NCI-H128 (cell line): Measurements from ENCODE around the gene CSNK1D.

Experiments used
- DNase-seq: peaks from one replicate; lab custom pipeline; 2025; ENCODE audit not compliant: unreplicated experiment; lab: John Stamatoyannopoulos, UW

Gene CSNK1D

DNA sequence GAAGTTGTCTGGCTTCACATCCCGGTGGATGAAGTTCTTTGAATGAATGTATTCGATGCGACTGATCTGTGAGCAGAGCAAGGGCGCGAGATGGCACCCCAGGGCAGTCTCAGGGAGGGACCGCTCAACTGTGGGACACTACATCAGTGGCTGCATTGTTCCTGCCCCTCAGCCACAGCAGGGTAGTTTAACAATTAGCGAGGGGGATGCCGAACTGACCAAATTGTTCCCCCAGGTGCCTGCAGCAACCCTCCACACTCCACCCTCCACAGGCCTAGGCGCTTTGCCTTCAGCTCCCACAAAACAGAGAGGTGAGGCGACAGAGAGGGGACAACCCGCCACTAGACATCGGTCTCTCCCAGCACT, 20.3 kb downstream of the CSNK1D start:
- no peak for DNase-seq

DNA sequence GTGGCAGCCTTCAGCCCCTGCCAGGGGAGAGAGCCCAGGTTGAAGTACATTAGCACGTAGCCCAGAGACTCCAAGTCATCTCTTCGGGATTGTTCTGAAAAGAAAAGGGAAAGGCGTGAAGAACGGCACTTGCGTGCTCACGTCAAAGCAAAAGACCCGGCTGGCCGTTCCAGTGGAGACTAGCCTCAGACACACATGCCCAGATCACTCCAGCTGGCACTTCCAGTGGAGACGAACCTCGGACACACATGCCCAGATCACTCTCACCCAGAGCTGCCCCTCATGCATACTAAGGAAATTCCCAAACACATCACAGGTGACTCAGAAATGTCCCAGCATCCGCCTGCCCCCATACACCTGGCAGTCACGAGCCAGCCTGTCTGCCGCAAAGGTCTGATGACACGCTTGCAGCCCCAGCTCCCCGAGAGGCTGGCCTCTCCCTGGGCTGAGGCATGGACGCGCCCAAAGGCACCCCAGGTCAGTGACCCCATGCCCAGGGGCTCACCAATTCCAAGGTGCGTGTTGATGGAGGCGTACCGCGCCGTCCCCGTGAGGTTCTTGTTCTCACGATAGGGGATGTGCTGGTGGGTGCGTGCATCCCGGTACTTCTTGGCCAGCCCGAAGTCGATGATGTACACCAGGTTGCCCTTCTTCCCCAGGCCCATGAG, 20.9 kb downstream of the CSNK1D start:
- no peak for DNase-seq

DNA sequence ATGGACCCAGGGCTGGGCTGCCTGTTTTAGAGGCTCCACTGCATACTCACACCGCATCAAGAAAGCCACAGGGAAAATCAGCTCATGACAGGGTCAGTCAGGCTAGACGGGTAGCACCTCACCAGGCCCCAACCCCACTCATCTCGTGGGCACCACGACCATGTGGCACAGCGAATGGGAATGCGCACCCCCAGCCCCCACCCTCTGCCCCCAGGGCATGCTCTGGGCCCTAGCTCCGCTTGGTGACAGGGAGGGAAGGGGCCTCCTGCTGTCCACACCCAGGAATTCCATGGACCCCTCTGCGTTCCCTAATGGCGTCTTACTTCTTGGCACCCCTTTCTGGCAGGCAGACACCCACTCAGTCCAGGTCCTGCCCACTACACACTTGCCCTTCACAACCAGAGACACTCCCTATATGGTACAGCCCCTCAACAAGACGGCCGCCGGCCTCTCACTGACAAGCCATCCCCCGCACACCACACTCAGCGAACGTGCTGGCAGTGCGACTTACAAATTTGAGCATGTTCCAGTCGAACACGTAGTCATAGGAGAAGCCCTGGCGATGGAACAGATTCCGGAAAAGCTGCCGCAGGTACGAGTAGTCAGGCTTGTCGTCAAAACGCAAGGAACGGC, 22.5 kb downstream of the CSNK1D start:
- no peak for DNase-seq

DNA sequence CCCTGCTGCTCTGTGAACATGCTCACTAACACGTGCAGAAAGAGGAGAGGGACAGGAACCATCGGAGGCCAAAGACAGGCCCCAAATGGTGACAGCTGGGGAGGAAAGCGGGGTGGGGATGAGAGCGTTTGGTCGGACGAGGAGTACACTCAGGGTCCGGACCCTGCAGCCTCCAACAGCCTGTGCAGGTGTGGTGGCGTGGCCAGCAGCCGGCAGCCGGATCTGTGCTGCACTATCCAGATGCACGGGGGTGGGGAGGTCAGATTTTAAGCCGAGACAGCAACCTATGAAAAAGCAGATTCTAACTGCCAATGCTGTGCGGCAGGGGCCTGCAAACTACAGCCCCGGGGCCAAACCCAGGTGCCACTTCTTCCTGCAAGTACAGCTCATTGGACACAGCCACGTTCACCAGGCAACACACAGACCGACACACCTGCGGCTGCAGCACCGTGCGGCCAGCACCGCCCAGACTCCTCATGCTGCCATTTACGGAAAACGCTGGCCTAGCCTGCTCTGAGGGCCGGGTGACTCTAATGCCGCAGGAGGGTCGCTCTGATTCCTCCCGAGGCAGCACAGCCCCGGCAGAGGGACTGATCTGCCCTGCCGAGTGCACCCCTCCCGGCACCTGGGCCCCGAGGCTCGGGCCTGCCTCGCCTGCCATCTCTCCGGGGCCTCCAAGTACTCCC, 23.5 kb downstream of the CSNK1D start:
- DNase-seq: no peak

DNA sequence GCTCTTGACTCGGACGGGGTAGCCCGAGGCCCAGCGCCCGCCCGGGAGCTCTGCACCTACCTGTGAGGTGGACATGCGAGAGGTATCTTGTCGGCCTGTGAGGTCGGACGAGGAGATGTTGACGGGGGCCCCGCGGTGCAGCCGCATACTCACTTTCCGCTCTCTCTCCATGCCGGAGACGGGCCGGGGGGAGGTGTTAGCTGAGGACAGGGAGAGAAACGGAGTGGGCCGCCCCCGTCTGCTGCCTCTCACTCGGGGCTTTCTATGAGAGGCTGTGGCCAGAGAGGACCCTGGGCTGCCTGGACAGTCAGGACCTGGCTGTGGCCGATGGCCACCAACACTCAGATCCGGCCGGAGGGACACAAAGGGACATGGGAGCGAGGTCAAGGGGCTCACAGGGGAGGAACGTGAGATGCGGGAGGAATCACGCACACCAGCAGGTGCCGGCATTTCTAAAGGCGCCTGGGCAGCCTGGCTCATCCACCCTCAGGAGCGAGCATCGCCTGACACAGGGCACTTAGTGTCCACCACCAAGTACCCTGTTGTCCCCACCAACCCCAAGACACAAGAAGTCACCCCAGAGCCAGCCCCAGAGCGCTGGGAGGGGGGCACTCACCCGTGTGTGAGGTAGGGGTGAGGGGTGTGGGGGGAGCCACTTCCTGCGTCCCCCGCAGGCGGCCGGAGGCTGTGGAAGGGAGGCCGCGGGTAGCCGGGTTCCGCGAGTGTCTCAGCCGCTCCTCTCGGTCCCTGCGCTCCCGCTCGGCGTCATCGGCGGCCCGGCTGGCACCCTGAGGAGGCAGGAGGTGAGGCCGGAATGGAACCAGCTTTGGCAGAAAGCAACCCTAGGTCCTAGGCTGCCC, 24.5 kb downstream of the CSNK1D start:
- no peak for DNase-seq

DNA sequence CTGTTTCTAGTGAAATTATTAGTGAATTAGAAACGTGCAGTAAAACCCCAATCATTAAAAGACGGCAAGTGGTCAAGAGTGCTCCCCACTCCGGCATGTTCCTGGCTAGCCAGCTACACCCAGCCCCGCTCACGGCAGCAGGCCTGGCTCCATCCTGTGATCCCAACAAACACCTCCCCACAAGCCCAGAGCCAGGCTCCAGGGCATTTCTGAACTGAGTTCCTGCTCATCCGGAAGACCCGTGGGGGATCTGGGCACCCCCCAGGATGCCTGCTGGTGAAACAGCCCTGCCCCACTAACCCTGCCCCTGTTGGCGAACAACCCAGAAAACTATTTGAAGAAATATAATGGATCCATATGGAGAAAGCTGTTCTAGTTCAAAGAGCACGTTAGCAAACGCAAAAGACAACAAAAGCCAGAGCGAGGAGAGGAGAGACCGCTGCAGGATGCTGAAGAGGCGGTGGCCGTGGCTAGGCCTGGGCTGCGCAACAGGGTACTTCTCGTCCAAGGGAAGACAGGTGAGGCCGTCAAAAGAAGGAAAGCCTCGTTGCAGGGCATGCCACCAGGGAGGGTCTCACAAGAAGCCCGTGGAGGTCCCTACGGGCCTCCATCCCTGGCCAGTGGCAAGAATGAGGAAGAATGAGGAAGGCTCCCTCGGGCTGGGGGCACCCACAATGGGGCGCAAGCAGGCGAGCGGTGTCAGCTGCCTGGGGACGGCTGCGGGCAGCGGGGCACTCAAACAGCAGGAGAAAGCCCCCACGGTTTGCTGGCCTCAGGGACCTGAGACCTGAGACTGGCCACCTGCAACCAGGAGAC, 25.4 kb downstream of the CSNK1D start:
- DNase-seq: no peak

DNA sequence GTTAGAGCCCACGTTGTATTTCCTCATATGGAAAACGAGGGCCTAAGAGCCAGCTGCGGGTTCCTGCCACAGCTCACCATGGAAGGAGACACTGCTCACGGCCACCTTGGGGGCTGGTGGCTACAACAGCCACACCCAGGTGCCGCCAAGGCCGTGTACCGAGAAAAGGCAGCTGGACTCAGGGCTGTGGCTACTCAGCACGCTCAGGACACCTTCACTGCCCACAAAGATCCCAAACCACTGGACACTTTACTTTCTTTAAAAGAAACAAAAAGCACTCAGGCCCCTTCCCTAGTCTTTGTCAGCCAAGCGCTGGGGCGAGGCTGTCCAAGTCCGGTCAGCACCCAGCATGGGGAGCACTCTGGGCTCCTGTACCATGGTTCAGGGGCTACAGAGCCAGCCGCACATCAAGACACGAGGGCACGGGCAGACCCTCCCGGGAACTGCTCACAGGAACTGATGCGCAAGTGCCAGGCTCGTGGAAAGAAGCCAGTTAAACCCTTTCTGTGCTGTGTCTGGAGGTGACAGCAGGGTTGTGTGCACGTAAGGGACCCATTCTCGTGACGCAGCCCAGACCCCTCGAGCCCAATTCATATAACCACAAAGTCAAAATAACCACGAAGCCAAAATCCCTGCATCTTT, 26.2 kb downstream of the CSNK1D start:
- DNase-seq: no peak

DNA sequence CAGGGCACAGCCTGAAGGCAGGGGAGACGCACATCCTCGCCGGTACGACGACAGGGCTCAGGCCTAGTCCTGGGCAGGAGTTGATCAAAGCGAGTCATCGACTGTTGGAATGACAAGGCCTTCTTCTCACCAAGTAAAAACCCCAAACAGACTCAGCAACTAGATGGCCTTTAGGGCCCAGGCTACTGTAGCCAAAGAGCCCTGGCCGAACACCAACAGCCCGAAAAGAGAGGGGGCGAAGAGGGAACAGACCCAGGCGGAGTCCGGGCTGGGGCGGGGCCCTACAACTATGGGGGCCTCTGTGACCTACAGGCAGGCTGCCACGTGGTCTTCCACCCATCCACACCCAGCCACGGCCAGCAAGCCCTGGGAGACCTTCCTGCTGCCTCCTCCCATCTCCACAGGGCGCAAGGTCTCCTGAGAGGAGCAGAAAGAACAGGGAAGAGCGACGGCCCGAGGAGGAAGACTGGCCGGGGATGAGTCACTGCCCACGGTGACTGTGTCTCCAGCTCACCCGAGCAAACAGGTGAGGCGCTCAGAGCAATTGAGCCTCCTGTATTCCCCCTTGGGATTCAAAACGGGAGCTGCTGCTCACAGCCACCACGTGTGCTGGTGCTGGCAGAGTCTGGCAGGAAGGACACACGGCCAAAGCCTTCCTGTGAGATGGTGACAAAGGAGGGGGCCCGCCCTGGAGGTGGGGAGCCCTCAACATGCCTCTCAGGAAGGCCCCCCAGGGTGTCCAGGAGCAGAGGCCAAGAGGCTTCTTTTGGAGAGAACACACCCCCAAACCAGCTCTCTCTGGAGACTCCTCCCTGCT, 26.9 kb downstream of the CSNK1D start:
- no peak for DNase-seq

DNA sequence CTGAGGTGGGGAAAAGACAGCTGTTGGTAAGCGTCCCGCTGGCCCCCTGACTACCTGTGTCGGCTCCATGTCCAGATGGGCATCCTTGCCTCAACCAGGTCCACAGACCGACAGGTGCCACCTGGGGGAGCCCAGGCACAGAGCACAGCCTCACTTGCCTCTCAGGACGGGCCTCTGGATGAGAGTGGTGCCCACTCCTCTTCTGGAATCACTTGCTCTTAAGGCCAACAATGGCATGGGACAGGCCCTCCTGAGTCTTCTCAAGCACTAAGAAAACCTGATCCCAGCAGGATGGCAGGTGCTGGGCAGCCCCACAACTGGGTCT, 27.5 kb downstream of the CSNK1D start:
- no peak for DNase-seq

DNA sequence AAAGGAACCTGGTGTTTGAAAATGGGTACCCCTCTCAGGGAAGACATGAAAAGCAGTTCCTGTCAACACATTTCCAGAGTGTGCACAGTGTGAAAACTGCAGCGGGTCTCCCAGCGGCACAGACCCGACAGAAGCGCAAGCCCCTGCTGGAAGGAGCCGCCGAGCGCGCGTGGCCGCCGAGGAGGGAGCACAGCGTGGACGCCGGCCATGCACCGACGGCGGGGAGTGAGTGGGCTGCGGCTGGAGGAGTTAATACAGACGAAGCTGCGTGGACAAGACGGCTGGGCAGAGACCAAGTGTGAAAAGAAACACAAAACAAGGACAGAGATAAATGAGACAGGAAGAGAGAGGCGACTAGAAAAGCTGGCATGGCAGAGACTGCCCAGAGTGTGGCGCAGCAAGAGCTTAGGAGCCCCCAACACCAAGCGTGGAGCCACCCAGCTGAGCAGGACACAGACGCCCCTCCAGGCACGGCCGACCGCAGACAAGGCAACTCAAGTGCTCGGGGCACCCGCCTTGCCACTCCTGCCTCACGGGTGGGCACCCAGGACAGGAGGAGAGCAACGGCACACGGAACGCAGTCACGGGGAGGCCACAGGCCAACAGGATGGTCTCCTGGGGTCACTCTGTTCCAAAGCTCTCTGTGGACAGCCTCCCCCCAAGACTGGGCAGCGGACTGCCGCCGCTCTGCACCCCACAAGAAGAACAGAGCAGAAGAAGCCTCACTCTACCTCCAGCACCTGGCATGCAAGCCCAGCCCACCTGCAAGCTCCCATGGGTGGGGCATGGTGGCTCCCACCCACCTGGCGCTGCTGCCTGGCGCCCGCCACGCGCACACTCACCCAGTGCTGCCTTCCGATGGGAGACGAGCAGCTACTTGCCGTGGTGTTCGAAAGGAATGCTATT, 28.1 kb downstream of the CSNK1D start:
- no peak for DNase-seq

DNA sequence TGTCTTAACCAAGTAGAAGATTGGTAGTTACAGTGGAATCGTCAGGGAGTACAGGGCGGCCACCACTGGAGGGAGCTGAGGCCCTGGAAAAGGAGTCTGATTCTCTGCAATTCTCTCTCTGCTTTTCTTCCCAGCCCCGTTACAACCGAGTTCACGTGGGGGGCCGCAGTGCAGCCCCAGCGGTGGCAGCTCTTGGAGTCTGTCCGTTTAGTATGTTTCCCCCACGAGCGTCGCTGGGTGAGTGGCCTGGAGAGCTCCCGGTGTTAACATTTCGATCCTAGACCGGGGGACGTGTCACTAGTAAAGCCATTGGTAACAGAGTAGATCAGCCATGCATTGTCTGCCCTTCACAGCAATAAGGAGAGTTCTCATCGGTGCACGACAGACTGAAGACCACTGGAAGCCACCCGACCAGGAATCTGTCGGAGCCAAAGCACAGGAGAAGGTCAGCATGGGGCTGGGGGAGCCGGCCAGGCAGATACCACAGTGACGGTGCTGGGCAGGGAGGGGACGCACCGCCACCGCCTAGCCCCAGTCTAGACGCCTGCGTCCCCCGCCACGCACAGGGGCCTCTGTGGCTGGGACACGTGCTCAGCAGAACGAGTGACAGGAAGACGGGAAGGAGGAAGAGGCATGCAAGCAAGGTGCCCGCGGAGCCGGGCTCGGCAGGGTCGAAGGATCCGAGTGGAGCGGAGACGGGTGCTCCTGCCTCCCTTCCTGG, 28.9 kb downstream of the CSNK1D start:
- DNase-seq: no peak

DNA sequence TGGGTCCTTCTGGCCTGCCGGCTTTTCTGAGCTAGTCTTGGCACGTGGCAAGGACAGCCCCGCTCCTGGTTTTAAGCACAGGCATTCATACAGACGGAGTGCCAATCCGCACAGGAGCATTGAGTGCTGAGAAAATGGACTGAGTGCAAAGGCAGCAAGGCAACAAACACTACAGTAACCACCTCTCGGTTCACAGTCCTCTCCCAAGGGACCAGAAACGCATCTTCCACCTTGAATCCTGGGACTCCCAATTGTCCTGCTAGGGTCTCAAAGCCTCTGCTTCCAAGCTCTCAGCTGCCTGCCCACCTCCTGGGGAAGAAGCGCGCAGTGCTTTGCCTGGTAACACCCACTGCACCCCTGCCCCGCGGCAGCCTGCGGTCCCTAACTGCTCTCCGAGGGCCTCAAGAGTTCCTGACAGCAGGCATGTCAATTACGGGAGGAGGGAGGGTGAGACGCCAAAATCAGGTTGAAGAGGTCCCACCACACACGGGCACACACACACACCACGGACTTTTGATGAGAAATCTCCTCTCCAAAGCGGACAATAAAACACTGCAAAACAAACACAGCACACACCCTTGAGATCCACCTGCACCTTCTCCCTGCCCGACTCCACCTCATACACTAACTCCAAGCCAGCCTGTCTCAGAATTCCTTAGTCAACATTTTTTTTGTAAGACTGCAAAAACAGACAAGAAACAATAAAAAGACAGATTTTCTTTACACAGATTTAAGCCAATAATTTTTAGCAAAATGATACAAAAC, 29.7 kb downstream of the CSNK1D start:
- DNase-seq: no peak

DNA sequence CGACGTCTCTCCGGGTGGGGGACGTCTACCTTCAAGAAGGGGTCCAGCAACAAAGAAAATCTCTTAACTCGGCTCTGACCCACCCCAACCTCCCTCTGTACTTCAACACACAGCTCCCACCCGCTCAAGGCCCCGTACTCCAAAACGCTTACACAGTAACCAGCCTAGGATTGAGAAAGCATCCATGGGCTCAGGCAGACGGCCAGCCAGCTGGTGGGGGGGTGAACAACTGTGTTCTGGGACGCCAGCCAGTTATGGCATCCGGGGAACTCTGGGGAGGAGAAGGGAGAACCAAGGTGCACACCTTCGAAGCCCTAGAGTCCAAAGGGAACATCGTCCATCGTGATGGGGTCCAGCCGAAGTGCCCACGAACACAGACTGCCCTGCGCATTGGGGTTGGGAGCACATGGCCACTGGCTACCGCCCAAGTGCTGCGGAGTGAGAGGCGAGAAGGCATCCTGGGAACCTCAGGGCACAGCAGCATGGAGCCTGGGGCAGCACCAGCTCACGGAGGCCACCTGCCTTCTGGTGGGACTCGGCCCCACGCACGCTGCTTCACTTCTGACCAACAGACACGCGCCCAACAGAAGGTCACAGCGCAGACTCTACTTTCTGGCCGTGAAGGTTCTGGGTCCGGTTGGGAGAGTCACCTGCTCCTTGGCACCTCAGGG, 30.4 kb downstream of the CSNK1D start:
- DNase-seq: no peak

DNA sequence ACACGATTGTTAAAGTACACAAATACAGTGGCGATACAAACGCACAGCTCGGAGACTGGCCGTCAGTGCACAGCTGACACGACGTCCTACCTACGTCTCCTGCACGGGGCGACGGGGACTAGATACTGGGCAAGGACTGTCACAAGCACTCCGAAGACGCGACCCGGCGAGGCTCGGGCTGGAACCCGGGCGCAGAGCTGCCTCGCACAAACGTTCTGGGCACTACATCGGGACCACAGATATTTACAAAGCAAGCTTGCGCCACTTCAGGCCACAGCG, 30.9 kb downstream of the CSNK1D start:
- DNase-seq: no peak

DNA sequence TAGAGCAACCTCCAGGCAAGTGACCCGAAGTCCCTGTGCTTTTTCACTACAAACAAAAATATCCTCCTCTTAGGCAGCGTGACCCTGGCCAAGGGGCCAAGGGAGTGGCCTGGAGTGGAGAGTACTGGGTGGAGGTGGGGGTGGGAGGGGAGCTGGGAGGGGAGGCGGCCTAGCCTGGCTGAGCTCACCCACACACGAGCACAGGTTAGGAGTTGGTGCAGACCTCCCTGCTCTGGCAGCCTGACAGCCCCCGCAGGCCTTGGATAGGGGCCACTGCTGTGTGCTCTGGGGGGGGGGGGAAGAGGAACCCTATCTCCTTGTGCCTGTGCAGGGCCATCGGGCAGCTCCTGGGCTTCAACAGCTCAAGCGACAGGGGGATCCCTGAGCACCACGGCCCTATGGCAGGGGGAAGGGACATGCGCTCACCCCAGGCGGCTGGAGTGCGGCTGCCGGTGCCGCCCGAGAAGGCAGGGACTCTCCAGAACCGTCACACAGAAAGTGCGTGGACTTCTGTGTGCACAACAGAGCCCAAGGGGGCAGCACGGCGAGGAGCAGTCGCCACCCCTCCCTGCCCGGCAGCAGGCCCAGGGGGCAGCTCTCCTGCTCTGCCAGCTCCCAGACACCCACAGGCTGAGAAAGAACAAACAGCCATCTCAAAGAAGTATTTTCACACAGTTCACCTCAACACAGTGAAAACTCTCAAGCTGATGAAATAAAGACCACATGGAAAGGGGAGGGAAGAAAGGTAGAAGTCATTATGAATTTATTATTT, 31.4 kb downstream of the CSNK1D start:
- no peak for DNase-seq
